GM12873 (cell line): ENCODE results near the gene PTH2.

ENCODE experiments used
- TF ChIP-seq, protein P1 (sequence below): IDR thresholded peaks from 2 replicates; pipeline ENCODE4 v1.5.1; 2012; ENCODE audit warnings: low read depth, mild to moderate bottlenecking, moderate library complexity, low read length, control low read depth; ENCODE audit not compliant: insufficient read depth; ENCODE audit errors: missing control alignments

The PTH2 gene

GRCh38 chr19:49443366-49444099 lies 20.3 kb upstream of the PTH2 start:
- TF ChIP-seq, protein P1, sequence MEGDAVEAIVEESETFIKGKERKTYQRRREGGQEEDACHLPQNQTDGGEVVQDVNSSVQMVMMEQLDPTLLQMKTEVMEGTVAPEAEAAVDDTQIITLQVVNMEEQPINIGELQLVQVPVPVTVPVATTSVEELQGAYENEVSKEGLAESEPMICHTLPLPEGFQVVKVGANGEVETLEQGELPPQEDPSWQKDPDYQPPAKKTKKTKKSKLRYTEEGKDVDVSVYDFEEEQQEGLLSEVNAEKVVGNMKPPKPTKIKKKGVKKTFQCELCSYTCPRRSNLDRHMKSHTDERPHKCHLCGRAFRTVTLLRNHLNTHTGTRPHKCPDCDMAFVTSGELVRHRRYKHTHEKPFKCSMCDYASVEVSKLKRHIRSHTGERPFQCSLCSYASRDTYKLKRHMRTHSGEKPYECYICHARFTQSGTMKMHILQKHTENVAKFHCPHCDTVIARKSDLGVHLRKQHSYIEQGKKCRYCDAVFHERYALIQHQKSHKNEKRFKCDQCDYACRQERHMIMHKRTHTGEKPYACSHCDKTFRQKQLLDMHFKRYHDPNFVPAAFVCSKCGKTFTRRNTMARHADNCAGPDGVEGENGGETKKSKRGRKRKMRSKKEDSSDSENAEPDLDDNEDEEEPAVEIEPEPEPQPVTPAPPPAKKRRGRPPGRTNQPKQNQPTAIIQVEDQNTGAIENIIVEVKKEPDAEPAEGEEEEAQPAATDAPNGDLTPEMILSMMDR, result peak; percentile 87

DNA sequence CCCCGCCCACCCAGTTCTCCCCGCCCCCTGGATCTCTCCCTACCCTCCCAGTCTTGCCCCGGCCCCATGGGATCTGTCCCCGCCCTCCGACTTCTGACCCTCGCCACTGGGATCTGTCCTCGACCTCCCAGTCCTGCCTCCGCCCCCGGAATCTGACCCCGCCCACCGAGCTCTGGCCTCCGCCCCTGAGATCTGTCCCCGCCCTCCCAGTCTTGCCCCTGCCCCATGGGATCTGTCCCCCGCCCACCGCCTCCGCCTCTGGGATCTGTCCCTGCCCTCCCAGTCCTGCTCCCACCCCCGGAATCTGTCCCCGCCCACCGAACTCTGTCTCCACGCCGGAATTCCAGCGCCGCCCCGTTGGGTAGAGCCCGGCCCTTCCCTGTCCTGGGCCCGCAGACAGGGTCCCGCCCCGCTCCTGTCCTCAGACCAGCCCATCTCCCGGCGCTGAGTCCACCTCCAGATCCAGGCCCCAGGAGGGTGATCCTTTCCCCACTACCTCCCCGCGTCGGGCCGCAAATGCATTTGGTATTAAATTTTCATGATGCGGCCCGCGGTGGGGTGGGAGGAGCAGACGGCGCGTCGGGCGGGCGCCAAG lies 19.6 kb upstream of the PTH2 start:
- TF ChIP-seq, protein P1, result no peak

DNA sequence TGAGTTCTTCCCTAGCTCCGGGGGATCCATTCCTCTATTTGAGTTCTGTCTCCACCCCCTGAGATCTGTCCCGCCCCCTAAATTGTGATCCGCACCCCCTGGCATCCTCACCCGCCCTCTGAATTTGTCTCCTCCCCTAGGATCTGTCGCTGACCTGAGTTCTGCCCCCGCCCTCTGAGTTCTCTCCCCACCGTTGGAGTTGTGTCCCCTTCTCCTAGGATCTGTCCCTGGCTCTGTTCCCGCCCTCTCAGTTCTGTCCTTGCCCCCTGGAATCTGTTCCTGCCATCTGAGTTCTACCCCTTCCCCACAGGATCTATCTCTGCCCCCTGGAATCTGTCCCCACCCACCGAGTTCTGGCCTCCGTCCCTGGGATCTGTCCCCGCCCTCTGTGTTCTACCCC lies 19.1 kb upstream of the PTH2 start:
- TF ChIP-seq, protein P1, result no peak

- TF ChIP-seq, protein P1, result no peak
These were observed 18.7 kb upstream of the PTH2 start for GRCh38 chr19:49441960-49442350.

GRCh38 chr19:49441210-49441959 lies 18.1 kb upstream of the PTH2 start, which contains the start of gene SLC17A7:
SLC17A7 (minus strand) TSS chr19:49441527; CDS start chr19:49441379, 148 bp downstream.
- TF ChIP-seq, protein P1, result no peak

GRCh38 chr19:49440439-49441209 lies 17.4 kb upstream of the PTH2 start:
- TF ChIP-seq, protein P1, result no peak
